OCI-LY1 (cell line): ENCODE measurements around the gene FKBP10.
"Not testable (repeated sequence)": the region's sequence is repeated elsewhere in the genome, so short reads cannot be mapped to it uniquely, and the experiment has no call there.

Experiments used
- H2AFZ ChIP-seq: fragments of 200-600 bp; sonication (generic), shearing (Covaris generic); 2 replicates; pipeline ENCODE4 v1.6.0; 2014; ENCODE audit warnings: antibody characterized with exemption, mild to moderate bottlenecking, low read length
- H3F3A ChIP-seq: fragments of 200-600 bp; sonication (generic), shearing (Covaris generic); 2 replicates; pipeline ENCODE4 v1.6.0; 2014; ENCODE audit warnings: mild to moderate bottlenecking, antibody characterized with exemption, low read length, moderate library complexity; ENCODE audit not compliant: insufficient read depth
- H3K27ac ChIP-seq: fragments of 200-600 bp; sonication (generic); 2 replicates; pipeline ENCODE4 v1.5.1; 2014; ENCODE audit warnings: low read length, mixed run types, mild to moderate bottlenecking, low read depth; ENCODE audit not compliant: poor library complexity, severe bottlenecking
- H3K27me3 ChIP-seq: fragments of 200-600 bp; sonication (generic); 2 replicates; pipeline ENCODE4 v1.6.0; 2014; ENCODE audit warnings: antibody characterized with exemption, mild to moderate bottlenecking, low read length, moderate library complexity; ENCODE audit not compliant: insufficient read depth
- H3K36me3 ChIP-seq: fragments of 200-600 bp; sonication (generic); 2 replicates; pipeline ENCODE4 v1.6.1; 2014; ENCODE audit warnings: mild to moderate bottlenecking, antibody characterized with exemption, low read length, moderate library complexity, mixed read lengths; ENCODE audit not compliant: insufficient read depth
- H3K4me1 ChIP-seq: fragments of 200-600 bp; sonication (generic); 2 replicates; pipeline ENCODE4 v1.5.1; 2014; ENCODE audit warnings: mild to moderate bottlenecking, low read length, moderate library complexity; ENCODE audit not compliant: insufficient read depth, severe bottlenecking
- H3K4me2 ChIP-seq: fragments of 200-600 bp; sonication (generic), shearing (Covaris generic); 2 replicates; pipeline ENCODE4 v1.6.1; 2014; ENCODE audit warnings: low read length
- H3K4me3 ChIP-seq: fragments of 200-600 bp; sonication (generic); 2 replicates; pipeline ENCODE4 v1.5.1; 2014; ENCODE audit warnings: low read length, low read depth, mild to moderate bottlenecking, mixed read lengths; ENCODE audit not compliant: poor library complexity, severe bottlenecking
- H3K79me2 ChIP-seq: fragments of 200-600 bp; shearing (Covaris generic); 2 replicates; pipeline ENCODE4 v1.6.1; 2016; ENCODE audit warnings: mixed run types, low read length, mixed read lengths; ENCODE audit not compliant: insufficient read depth
- H3K9ac ChIP-seq: fragments of 200-600 bp; sonication (generic), shearing (Covaris generic); 2 replicates; pipeline ENCODE4 v1.6.1; 2014; ENCODE audit warnings: mild to moderate bottlenecking, low read length, mixed read lengths
- H3K9me2 ChIP-seq: fragments of 200-600 bp; sonication (generic), shearing (Covaris generic); 2 replicates; pipeline ENCODE4 v1.6.1; 2014; ENCODE audit warnings: low read depth, mild to moderate bottlenecking, low read length, mixed read lengths
- H3K9me3 ChIP-seq: fragments of 200-600 bp; shearing (Covaris generic); 2 replicates; pipeline ENCODE4 v1.6.1; 2014; ENCODE audit warnings: low read length, mixed read lengths
- H4K20me1 ChIP-seq: fragments of 200-600 bp; sonication (generic), shearing (Covaris generic); 2 replicates; pipeline ENCODE4 v1.6.0; 2016; ENCODE audit warnings: mild to moderate bottlenecking, low read length; ENCODE audit not compliant: insufficient read depth
- CTCF ChIP-seq: fragments of 200-600 bp; sonication (generic), shearing (Covaris generic); IDR thresholded peaks from 2 replicates; pipeline ENCODE4 v1.5.1; 2017; ENCODE audit warnings: mild to moderate bottlenecking, antibody characterized with exemption, low read length, moderate library complexity, mixed read lengths
- EZH2 ChIP-seq: fragments of 200-600 bp; sonication (generic), shearing (Covaris generic); IDR thresholded peaks from 2 replicates; pipeline ENCODE4 v1.8.0; 2017; ENCODE audit warnings: borderline replicate concordance, mixed run types, mild to moderate bottlenecking, antibody characterized with exemption, low read length, moderate library complexity, mixed read lengths

Gene FKBP10

GRCh38 chr17:41824086-41824485 is 11.3 kb downstream of the FKBP10 start:
- Histone ChIP-seq H3F3A (no peaks in the 10 kb centered on the region), H3K27me3 (0 out of 2 replicates have a peak, but pooled peaks cover 4% of the 10 kb centered on the region)
- TF ChIP-seq EZH2 (no peak), CTCF (no peak)

GRCh38 chr17:41825175-41825845 is 12.5 kb downstream of the FKBP10 start:
- H3K9me3 ChIP-seq = no peaks in the 10 kb centered on the region
- no peak overlapping the region for H3K27ac ChIP-seq
- H3K4me3 ChIP-seq = no peak overlapping the region
- no peaks in the 10 kb centered on the region for H3K4me1 ChIP-seq
- H3K9ac ChIP-seq = no peak overlapping the region
- no peaks in the 10 kb centered on the region for H3K79me2 ChIP-seq
- peaks cover 35% of the 10 kb centered on the region for H3K36me3 ChIP-seq
- H4K20me1 ChIP-seq = no peaks in the 10 kb centered on the region
- no peak overlapping the region for H3K4me2 ChIP-seq
- TF ChIP-seq EZH2 (no peak), CTCF (no peak)
- H2AFZ ChIP-seq = no peak overlapping the region
- H3K27me3 ChIP-seq = no peaks in the 10 kb centered on the region
- no peaks in the 10 kb centered on the region for H3F3A ChIP-seq
- H3K9me2 ChIP-seq = no peaks in the 10 kb centered on the region

More at GRCh38 chr17:41824086-41824485, 11.3 kb downstream of the FKBP10 start:
- Histone ChIP-seq H3K4me1 (peaks cover 2% of the 10 kb centered on the region), H3K9ac (no peak overlapping the region), H3K9me2 (no peaks in the 10 kb centered on the region), H3K36me3 (peaks cover 23% of the 10 kb centered on the region), H2AFZ (no peak overlapping the region), H3K4me2 (no peak overlapping the region), H3K4me3 (no peak overlapping the region), H3K79me2 (no peaks in the 10 kb centered on the region), H4K20me1 (no peaks in the 10 kb centered on the region), H3K9me3 (no peaks in the 10 kb centered on the region), H3K27ac (no peak overlapping the region)

GRCh38 chr17:41829961-41830360 is 17.2 kb downstream of the FKBP10 start:
- H3K9me3 ChIP-seq, H3K27me3 ChIP-seq, H3K9ac ChIP-seq, H3K4me3 ChIP-seq, H4K20me1 ChIP-seq, H3K79me2 ChIP-seq, H2AFZ ChIP-seq, H3K4me2 ChIP-seq, H3F3A ChIP-seq, H3K4me1 ChIP-seq, H3K27ac ChIP-seq, H3K9me2 ChIP-seq: not testable (repeated sequence)
- H3K36me3 ChIP-seq = peaks cover 53% of the 10 kb centered on the region
